Dermis blood vessel endothelial cell (primary cell): ENCODE measurements around the gene BRPF1. TPM values are rescaled to one million over a fixed set of nuclear protein-coding genes. Genes with fewer than 3 reads are reported as not detected.
"Not testable (repeated sequence)": the region's sequence is repeated elsewhere in the genome, so short reads cannot be mapped to it uniquely, and the experiment has no call there.

Source experiments
- DNase-seq: peaks from one replicate; pipeline ENCODE4 v3.0.0; 2010
- total RNA-seq: library from RNA; depleted of rRNA; stranded (reverse); fragments of >200 nt; gene quantifications from 2 replicates; pipeline ENCODE4 v1.2.3, GENCODE V29; 2014

The BRPF1 gene
- total RNA-seq, 1 donor from 2014 or later = 24.8 TPM

DNA sequence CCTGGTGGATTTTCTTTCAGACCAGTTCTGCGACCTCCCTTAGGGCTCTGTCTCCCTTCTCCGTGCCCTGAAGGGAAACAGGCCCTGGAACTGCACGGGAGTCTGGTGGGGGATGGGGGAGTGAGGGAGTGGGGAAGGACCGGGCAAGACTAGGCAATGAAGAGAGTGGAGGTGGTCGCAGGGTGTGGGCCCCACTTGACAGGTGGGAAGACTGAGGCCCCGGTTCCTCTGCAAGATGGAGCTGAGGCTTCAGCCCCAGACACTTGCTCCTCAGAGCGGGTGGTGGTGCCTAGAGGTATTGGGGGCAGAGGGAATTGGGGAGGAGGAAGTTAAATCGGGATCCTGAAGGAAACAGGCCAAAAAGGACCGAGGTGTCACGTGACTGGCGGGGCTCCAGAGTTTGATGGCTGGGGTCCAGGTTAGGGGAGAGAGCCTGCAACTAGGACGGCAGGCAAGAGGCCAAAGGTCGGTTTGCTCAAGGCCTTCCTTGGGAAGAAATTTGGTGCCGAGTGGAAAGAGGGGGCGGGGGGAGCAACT, 38.8 kb downstream of the BRPF1 start:
- DNase-seq = peak; percentile 17

GRCh38 chr3:9771007-9771406, 39.5 kb downstream of the BRPF1 start:
- not testable (repeated sequence) for DNase-seq

DNA sequence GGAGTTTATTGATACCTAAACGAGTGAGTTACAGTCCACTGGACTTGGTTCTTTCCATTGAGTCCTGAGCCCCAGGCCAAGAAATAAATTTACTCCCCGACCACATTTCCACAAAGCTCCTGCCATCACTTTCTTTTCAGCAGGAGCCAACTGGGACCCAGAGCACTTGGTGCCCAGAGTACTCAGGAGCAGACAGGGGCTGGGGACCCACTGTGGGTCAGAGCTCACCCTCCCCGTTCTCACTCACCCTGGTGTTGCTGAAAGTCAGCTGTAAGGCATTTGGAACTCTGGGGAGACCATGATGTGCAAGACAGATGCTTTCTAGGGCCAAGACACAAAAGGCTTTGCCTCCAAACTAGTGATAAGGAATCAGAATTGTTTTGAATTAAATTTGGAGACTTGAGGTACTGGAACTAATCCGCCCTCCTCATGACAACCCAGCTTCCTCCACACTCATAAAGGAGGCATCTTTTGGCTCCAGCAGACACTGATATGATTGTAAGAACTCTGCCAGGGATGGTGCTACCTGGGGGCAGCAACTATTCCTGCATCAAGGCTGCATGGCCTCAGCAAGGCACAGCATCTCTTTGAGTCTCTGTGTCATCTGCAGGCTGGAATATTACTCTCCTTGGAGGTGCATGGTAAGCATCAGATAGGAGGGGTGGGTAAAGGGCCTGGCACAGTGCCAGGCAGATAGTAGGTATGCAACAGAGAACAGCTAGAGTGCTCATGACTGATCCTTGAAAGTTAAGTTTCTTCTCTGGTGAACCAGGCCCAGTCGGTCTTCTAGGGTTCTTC, 45.6 kb downstream of the BRPF1 start:
- DNase-seq = no peak

DNA sequence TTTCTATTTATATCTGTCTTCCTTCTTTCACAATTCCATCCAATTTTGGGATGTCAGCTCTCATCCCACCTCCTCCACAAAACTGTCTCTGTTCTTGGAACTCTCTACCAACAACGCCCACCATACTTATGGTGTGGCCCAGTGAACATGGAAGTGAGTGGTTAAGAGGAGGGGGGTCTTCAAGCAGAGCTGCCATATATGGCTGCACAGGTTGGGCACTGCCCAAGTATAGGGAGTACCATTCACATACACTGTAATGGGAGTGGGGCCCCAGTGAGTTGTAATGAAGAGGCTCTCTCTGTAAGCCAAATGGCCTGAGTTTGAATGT, 46.1 kb downstream of the BRPF1 start:
- no peak for DNase-seq

DNA sequence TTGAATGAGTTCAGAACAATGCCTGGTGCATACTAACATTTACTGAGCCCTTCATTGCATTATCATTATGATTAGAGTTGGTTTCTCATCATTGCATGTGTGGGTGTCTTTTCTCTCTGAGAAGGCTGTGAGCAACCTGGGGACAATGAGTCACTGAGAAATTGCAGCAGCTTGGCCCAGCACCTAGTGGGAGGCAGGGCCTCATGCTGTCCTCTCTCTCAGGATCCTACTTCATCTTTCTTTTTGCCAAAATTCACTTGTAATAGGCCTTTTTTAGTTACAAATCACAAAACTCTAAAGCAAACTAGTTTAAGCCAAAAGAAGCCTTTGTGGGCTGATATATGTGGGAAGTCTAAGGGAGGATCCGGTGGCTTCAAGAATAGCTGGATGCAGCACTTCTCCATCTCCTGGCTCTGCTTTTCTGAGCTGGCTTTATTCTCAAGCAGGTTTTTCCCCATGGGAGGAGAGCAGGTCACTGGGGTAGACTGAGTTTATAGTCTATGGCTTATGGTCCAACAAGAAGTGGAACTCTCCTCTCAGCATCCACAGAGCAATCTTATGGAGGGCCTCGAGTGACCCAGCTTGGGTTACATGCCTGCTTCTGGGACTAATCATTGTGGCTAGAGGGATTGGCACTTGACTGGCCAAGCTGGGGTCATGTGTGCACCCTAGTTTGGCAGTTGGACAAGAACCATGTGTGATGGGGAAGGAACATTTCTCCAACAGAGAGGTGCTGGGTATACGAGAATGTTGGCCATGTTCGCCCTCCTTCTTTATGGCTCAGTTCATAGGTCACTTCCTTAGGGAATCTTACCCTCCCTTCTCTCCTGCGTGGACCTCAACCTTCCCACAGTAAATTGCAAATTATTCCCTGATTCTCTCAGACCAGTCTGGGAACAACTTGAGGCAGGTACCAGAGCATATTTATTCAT, 46.9 kb downstream of the BRPF1 start:
- DNase-seq = no peak

- no peak for DNase-seq
Measured at GRCh38 chr3:9779075-9779593, 47.6 kb downstream of the BRPF1 start.

GRCh38 chr3:9779721-9780457, 48.4 kb downstream of the BRPF1 start:
- DNase-seq = no peak

GRCh38 chr3:9780458-9780812, 48.9 kb downstream of the BRPF1 start:
- DNase-seq = no peak

GRCh38 chr3:9780910-9781309, 49.4 kb downstream of the BRPF1 start:
- DNase-seq = no peak

DNA sequence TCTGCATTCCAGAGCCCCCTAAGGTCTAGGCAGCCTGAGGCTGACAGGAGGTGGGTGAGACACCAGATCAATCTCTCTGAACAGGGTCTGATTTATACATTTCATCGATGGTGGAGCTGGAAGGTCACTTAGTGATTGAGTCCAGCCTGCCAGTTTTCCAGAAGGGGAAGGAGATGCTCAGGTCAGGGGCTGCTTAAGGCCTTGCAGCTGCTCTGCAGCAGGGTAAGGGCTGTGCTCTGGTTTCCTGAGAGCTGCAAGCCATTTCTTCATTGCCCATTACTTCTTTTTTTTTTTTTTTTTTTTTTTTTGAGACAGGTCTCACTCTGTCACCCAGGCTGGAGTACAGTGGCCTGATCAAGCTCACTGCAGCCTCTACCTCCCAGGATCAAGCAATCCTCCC, 50.0 kb downstream of the BRPF1 start:
- DNase-seq = no peak

- no peak for DNase-seq
Measured at GRCh38 chr3:9781978-9782603, 50.6 kb downstream of the BRPF1 start.

- DNase-seq = peak; percentile 37
Measured at GRCh38 chr3:9782770-9783169, 51.2 kb downstream of the BRPF1 start.

DNA sequence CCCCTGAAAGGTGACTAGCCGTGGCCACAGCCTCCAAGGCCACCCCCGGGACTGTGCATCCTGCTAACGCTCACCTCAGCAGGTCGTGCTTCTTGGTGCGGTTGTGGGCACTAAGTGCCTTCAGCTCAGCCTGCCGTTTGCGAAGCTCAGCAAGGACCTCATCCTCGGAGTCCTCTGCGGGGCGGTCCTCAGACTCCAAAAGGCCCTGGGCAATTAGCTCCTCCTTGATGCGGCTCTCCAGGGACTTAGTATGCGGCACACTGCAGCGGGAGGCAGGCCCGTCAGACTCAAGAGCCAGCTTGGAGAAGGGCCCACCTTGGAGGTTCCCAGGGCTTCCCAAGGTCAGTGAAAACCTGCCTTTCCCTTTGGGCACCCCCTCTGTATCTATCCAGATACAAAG, 52.4 kb downstream of the BRPF1 start:
- no peak for DNase-seq

DNA sequence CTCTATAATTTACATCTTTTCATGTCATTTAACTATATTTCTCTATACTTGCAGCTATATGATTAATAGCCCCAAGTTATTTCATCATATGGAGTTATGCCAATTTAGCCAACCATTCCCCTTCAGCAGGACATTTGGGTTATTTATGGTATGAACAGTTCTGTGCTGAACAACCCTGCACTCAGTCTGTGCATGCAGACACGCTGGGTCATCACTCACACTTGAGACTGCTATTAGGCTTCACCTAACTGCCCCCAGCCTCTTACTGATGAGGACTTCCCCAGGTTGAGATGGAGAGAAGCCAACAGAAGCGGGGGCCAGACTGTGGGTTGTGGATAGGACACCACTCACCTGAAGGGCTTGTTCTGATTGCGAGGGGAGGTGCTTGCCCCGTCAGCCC, 53.4 kb downstream of the BRPF1 start:
- DNase-seq = no peak

- DNase-seq = no peak
Measured at GRCh38 chr3:9785602-9786001, 54.1 kb downstream of the BRPF1 start.

DNA sequence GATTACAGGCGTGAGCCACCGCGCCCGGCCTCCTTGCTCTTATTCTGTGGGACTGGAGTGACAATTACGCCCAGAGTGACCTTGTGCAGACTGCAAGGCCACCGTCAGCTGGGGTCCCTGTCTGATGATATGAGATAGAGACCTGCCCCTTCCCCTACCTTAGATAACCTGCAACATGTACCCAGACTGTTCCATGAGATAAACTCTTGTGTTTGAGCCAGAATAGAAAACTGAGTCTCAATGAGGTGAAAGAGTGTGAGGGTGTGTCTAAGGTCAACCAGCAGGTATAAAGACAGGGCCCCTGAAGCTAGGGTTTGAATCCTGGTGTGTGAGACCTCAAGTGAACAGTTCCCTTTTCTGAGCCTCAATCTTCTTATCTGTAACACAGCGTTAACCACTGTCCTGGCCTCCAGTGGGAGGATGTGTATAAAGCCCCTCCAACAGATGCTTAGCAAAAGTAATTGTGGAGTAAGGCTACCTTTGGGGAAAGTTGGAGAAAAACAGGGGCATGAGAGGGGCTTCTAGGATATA, 54.7 kb downstream of the BRPF1 start:
- DNase-seq = no peak

DNA sequence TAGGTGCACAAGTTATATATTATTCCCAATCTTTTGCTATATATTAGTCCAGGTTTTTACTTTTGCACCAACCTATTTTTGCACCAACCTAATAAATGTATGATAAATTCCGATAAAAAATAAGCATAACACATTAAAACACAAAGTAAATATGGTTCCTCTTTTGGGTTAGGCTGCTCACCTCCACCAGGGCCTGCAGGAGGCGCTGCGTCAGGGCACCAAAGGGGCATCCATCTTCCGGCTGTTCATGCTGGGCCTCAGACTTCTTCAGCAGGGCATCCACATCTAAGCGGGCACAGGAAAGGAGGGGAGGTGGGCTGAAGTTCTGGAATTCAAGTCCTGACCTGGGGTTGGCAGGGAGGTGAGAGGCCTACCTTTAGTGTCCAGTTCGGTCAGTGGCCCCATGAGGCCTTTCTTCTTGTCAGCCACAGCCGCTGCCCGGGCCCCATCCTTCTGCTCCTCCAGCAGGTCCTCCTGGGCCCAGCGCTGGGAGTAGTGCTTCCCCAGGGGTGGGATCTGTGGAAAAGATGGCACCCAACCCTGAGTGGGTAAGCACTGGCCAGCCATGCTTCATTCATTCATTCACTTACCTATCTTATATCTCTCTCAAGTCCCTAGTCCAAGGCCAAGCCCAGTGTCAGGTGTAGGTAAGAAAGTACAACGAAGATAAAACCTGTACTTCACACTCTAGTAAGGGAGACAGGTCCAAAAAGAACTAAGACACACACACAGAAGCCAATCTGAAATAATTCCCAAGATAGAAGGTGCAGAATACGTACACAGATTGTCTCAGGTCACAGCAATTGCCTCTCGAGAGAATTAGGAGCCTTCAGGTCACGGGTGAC, 55.5 kb downstream of the BRPF1 start:
- peak; percentile 23 for DNase-seq

GRCh38 chr3:9787714-9788113, 56.2 kb downstream of the BRPF1 start:
- DNase-seq = no peak

DNA sequence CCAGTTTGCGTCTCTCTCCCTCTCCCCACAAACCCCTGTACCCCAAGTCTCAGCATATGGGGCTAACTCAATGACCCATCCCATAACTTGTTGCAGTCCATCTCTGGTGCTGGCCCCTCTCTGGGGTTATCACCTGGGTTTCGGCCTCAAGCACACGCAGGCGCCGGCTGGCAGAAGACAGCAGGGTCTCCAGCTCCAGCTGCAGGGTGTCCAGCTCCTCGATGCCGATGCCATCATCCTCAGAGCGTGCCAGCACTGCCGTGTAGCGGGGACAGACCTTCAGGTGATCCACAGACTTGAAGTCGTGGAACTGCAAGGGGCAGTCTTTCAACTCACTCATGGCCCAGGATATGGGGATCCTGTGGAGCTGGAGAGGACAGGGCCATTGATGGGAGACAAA, 59.6 kb downstream of the BRPF1 start:
- no peak for DNase-seq

- DNase-seq = no peak
Measured at GRCh38 chr3:9791790-9792404, 60.4 kb downstream of the BRPF1 start.
